Left renal cortex interstitium (tissue), 4 donors: ENCODE results near the gene CNTNAP5. TPM values are rescaled to one million over a fixed set of nuclear protein-coding genes. Genes with fewer than 3 reads are reported as not detected.

Experiments used
- DNase-seq, 4 donors: peaks; one replicate each; pipeline ENCODE4 v3.0.0-alpha.2; 2013; ENCODE audit warnings: low read depth in 4 of 4, low spot score in 2 of 4, missing footprints in 1 of 4
- polyA plus RNA-seq, 4 donors: library from polyadenylated mRNA; unstranded; fragments of 120-200 nt; gene quantifications; one replicate each; pipeline ENCODE4 v1.2.1, GENCODE V29; 2013; ENCODE audit not compliant: insufficient read length in 4 of 4

The CNTNAP5 gene
- polyA plus RNA-seq, 4 donors, result 0.32 TPM; not detected in 3

GRCh38 chr2:124533226-124533954 is 508.3 kb downstream of the CNTNAP5 start:
- DNase-seq, result no peak

- no peak for DNase-seq
Observed at GRCh38 chr2:124534028-124534427, 508.9 kb downstream of the CNTNAP5 start.

DNA sequence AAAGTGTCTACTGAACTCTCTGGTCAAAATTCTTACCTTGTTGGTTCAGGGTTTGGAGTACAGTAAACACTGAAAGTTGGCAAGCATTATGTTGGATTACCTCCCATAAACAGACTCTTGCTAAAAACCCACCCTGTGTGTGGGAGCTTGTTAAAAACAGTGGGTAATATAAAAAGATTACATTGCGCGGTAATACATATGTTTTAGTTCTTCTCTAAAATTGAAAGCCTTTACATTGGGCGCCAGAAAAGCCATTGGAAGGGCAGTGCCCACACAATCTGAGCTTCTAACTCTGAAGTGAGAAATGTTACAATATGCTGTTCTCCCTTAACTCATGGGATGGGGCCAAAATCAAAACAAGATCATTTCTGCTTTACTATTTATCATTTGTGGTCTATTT is 510.7 kb downstream of the CNTNAP5 start:
- no peak for DNase-seq

- no peak for DNase-seq
Observed at GRCh38 chr2:124536591-124536990, 511.5 kb downstream of the CNTNAP5 start.

DNA sequence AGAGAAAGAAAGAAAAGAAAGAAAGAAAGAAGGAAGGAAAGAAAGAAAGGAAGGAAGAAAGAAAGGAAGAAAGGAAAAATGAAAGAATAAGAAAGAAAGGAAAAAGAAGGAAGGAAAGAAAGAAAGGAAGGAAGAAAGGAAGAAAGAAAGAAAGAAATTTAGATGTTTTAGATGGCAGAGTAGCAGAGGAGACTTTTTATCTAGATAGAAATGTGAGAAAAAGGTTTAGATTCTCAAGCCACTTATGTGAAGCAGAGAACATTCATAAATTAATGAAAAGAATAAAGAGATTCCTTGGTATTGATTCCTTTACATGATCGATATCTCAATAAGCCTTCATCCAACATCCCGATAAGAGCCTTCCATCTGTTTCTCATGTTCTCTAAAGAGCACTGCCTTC is 513.5 kb downstream of the CNTNAP5 start:
- no peak for DNase-seq

DNA sequence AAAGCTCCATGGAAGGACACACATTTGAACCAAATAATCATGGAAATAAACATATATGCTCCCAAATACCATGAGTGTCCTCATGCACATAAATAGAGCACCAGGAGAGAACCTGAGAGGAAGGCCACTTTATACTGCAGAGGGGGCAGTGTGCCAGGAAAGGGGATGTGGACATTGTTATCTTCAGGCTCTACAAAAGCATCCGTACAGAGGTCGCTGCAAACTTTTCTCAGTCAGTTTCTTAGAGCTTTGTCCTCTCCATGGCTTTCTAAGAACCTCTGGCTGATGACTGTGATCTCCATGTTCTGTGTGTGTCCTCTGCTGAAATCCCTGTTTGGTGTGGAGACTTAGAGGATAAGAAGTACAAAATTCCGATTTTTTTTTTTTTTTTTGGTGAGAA is 515.7 kb downstream of the CNTNAP5 start:
- no peak for DNase-seq

GRCh38 chr2:124542932-124543640 is 518.0 kb downstream of the CNTNAP5 start:
- DNase-seq, result no peak

DNA sequence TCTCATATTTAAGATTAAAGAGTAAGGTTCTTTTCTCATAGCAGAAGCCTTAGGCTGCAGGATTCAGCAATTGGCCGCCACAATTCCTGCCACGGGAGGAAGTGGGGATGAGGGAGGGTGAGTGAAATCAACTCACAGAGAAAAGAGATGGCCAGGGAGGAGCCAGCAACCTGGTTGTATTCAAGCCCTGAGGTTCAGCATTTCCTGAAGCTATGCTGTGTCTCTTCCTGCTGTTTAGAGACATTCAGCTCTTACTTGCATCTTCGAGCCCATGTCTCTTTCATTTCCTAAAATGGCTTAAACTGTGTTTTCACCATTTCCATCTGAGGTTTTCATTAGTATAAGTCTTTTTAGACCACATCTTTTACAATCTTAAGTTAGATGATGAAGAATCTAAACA is 522.6 kb downstream of the CNTNAP5 start:
- DNase-seq, result no peak

DNA sequence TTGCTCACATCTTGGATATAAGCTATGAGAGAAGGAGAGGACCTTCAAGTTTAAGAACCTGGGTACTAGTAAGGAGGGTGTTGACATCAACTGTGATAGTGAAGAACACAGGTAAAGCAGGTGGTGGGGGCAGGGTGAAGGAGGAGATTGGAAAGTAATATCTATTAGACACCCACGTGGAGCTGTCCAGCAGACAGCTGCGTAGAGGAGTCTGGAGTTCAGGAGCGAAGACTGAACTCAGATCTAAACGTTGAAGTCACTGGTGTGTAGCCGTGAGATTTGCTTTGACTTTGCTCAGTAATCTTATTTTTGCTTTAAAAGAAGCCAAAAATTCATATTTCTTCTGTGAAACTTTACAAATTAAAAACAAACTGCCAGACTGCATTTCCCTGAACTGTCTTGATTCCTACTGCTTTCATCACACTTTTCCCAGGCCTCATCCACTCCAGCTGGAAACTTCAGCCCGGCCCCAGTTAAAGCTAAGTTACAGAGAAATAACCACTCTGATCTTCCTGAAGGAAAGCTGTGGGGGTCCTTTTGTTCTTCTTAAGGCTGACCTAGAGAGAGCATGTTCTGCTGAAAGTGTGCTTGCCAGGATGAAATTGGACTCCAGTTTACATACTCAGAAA is 533.3 kb downstream of the CNTNAP5 start:
- DNase-seq, result no peak

GRCh38 chr2:124559236-124559635 is 534.1 kb downstream of the CNTNAP5 start:
- DNase-seq, result no peak

DNA sequence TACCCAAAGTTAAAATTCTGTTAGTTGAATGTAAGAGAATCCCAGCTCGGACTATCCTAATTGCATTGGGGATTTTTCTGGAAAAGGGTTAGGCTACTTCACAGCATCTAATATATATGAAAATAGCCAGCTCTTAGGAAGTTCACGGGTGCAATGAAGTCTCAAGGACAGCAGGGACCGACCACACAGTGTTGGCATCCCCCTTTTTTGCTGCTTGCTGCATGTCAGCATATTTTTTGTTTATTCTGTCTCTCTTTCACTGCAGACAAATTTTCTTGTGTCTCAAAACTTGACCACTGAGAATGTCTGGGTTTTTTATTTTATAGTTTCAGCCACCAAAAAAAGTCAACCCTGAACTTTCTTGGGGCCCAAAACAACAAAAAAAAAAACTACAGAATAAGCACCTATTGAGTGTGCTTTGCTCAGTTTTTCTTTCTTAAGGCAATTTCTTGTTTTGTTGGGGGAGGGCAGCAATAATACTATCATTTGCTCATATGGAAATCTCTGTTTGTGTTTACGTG is 535.6 kb downstream of the CNTNAP5 start:
- no peak for DNase-seq

- no peak for DNase-seq
Observed at GRCh38 chr2:124561486-124561885, 536.4 kb downstream of the CNTNAP5 start.

DNA sequence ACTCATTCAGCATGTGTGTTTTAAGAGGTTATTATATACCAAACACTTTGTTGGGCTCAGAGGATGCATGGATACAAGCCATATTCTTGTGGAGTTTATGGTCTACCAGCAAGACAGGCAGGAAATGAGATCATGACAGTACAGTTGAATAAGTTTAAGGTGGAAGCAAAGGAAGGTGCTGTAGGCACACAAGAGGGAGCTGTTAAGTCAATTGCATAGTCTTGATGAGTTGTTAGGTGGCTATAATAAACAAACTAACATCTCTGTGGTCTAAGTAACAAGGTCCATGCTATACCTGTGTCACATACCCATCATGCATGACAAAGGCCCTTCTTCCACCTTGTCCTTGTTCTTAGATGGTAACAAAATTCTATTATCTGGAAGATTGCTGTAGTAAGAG is 538.3 kb downstream of the CNTNAP5 start:
- DNase-seq, result no peak

DNA sequence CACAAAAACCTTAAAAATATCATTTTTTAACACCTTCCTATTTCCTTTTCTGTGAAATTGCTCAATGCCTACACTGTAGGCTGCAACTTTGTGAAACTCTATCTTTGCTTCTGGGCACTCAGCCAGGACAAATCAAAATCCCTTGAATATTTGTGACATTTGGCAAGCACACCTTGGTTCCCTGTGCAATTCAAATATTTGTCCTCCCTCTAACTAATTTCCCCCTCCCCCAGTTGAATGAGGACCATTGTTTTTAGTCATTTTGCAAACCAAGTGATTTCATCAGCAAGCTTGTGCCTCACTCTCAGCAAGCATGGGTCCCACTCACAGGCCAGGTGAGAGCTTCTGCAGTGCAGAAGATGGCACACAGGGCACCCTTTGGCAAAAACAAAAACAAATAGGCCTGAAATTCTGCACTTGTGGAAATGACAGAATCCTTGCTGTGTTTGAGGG is 541.5 kb downstream of the CNTNAP5 start:
- no peak for DNase-seq

DNA sequence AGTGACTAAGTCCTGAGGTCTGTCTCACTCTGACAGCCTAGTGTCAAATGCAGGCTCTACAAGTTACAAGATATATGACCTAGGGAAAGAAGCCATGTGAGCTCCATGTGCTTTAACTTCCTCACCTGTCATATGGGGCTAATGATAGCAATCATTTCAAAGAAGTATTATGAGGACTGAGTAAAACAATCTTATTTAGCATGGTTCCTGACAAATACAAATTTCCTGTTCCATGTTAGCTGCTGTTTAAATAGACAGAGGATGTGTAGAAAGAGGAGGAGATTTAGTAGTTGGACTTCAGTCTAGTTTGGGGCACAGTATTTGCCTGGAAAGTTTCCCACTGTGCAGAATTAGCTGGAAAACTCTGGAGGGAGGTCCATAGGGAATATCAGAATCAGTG is 545.8 kb downstream of the CNTNAP5 start:
- no peak for DNase-seq

DNA sequence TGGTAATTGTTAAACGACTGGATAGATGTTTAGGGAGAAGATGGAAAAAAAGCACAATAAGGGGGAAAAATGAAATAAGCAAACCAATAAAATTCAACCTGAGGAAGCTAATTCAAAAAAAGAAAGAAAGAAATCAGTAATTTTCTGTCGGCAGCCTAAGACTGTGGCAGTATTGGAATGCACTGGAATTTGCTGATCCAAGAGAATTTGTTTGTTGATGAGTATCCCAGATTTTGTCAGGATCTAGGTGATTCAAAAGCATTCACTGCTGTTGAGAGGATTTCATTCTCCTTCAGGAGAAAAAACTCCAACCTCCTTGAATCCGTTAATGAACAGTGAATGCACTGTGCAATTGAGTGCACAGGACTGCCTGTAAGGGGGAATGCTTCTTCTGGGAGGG is 546.7 kb downstream of the CNTNAP5 start:
- no peak for DNase-seq

GRCh38 chr2:124572934-124573634 is 548.0 kb downstream of the CNTNAP5 start:
- no peak for DNase-seq

DNA sequence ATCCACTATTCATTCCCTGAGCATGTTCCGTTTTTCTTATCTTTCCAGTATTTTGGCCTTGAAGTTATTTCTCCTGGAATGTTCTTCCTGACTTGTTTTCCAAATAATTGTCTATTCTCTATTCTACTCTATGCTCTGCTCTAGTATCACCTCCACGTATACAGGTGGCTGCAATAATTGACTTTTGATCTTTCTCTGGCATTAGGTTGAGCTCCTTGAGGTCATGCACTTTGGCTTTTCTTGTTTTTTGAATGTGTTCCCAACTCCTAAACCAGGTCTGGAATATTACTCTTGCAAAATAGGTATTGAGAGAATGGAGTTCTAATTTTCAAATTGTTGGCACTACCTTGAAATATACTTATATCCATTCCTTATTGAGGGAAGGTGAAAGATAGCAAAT is 550.4 kb downstream of the CNTNAP5 start:
- no peak for DNase-seq

DNA sequence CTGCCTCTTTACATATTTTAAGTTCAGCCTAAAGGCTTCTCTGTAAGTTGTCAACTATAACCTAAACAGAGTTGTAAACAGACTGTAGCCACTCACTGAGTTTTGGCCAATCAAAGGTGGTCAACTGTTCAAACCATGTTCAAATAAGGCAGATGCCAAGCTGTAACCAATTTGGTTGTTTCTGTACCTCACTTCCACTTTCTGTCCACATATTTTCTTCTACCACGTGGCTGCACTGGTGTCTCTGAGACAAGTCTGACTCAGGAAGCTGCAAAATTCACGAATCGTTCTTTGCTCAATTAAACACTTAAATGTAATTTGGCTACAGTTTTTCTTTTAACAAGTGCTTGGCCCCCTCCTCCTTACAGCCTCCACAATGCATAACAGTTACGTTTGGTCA is 555.2 kb downstream of the CNTNAP5 start:
- DNase-seq, result no peak

GRCh38 chr2:124582387-124582786 is 557.3 kb downstream of the CNTNAP5 start:
- no peak for DNase-seq

GRCh38 chr2:124584615-124585014 is 559.5 kb downstream of the CNTNAP5 start:
- no peak for DNase-seq
